T-helper 1 cell treated with Interleukin-12 subunit alpha and Interleukin-12 subunit beta and Interleukin-4 antibody, amounts not matched to agents 30 ng/mL and 1 ng/mL, for 36 hours (primary cell): Measurements from ENCODE around the gene YIF1B. TPM values are rescaled to one million over a fixed set of nuclear protein-coding genes. Genes with fewer than 3 reads are reported as not detected.
"Not testable (repeated sequence)": the region's sequence is repeated elsewhere in the genome, so short reads cannot be mapped to it uniquely, and the experiment has no call there.

ENCODE experiments used
- intact Hi-C: fragments of 100-400 bp; cut with micrococcal nuclease; formaldehyde crosslinking; loops from one replicate; pipeline ENCODE4 v1.15.1; 2024
- total RNA-seq: library from RNA; stranded (reverse); gene quantifications from 2 replicates; pipeline ENCODE4 v1.2.3, GENCODE V29; 2022

YIF1B gene
- total RNA-seq, 1 donor from 2014 or later: 87.4 TPM

GRCh38 chr19:38280030-38280921, 35.5 kb downstream of the YIF1B start:
- intact Hi-C loops: no loop called here

- intact Hi-C loops: no loop called here
Measured at GRCh38 chr19:38278751-38279150, 37.0 kb downstream of the YIF1B start.

GRCh38 chr19:38277969-38278680, 37.6 kb downstream of the YIF1B start:
- intact Hi-C loops: no loop called here

GRCh38 chr19:38277549-38277948, 38.2 kb downstream of the YIF1B start:
- intact Hi-C loops: no loop called here

- intact Hi-C loops: no loop called here
Measured at GRCh38 chr19:38276942-38277517, 38.7 kb downstream of the YIF1B start.

GRCh38 chr19:38274739-38275138, 41.0 kb downstream of the YIF1B start:
- intact Hi-C loops: no loop called here

- intact Hi-C loops: no loop called here
Measured at GRCh38 chr19:38273499-38273898, 42.2 kb downstream of the YIF1B start.

- intact Hi-C loops: no loop called here
Measured at GRCh38 chr19:38270587-38271167, 45.1 kb downstream of the YIF1B start.

GRCh38 chr19:38268539-38268938, 47.2 kb downstream of the YIF1B start:
- intact Hi-C loops: no loop called here

- intact Hi-C loops: no loop called here
Measured at GRCh38 chr19:38267761-38268483, 47.8 kb downstream of the YIF1B start.

- intact Hi-C loops: no loop called here
Measured at GRCh38 chr19:38266981-38267597, 48.7 kb downstream of the YIF1B start.

- intact Hi-C loops: loop anchor here (2.0 kb wide), 1 partner anchor 21 kb away; no protein-coding TSS in a partner anchor
Measured at GRCh38 chr19:38265921-38266429, 49.8 kb downstream of the YIF1B start.

- intact Hi-C loops: loop anchor here (2.0 kb wide), 1 partner anchor 21 kb away; no protein-coding TSS in a partner anchor
Measured at GRCh38 chr19:38265213-38265861, 50.4 kb downstream of the YIF1B start.

- intact Hi-C loops: loop anchor here (1.0 to 2.0 kb wide), 7 partner anchors 8 to 110 kb away; partner anchors contain the start of genes PPP1R14A and PSMD8
Measured at GRCh38 chr19:38264486-38265212, 51.1 kb downstream of the YIF1B start, which contains the start of gene SPINT2. SPINT2 (plus strand) TSS chr19:38264573; CDS start chr19:38264893, 320 bp downstream.

GRCh38 chr19:38263689-38264485, 51.9 kb downstream of the YIF1B start:
- intact Hi-C loops: loop anchor here (1.0 to 2.0 kb wide), 7 partner anchors 8 to 110 kb away; partner anchors contain the start of genes PPP1R14A and PSMD8

GRCh38 chr19:38262585-38263268, 53.0 kb downstream of the YIF1B start:
- intact Hi-C loops: no loop called here

GRCh38 chr19:38261942-38262341, 53.8 kb downstream of the YIF1B start:
- intact Hi-C loops: not testable (repeated sequence)
